Osteocyte (in vitro differentiated cells): Measurements from ENCODE around the gene GPC3. TPM values are rescaled to one million over a fixed set of nuclear protein-coding genes. Genes with fewer than 3 reads are reported as not detected.

Experiments
- DNase-seq: peaks from one replicate; pipeline ENCODE4 v3.0.0; 2021; ENCODE audit warnings: mixed read lengths; ENCODE audit not compliant: unreplicated experiment; ENCODE audit errors: extremely low spot score
- H3K27ac Mint-ChIP-seq: one replicate; pipeline ENCODE4 v1.8.0; 2021; ENCODE audit warnings: mild to moderate bottlenecking, mixed read lengths; ENCODE audit not compliant: unreplicated experiment
- H3K27me3 Mint-ChIP-seq: one replicate; pipeline ENCODE4 v1.8.0; 2021; ENCODE audit warnings: mixed read lengths; ENCODE audit not compliant: unreplicated experiment
- H3K36me3 Mint-ChIP-seq: one replicate; pipeline ENCODE4 v1.8.0; 2021; ENCODE audit warnings: mixed read lengths; ENCODE audit not compliant: unreplicated experiment
- H3K4me1 Mint-ChIP-seq: one replicate; pipeline ENCODE4 v1.8.0; 2021; ENCODE audit warnings: mixed read lengths; ENCODE audit not compliant: unreplicated experiment
- H3K4me3 Mint-ChIP-seq: one replicate; pipeline ENCODE4 v1.8.0; 2021; ENCODE audit warnings: mild to moderate bottlenecking, moderate library complexity, mixed read lengths; ENCODE audit not compliant: unreplicated experiment
- H3K9me3 Mint-ChIP-seq: one replicate; pipeline ENCODE4 v1.8.0; 2021; ENCODE audit warnings: mixed read lengths; ENCODE audit not compliant: unreplicated experiment
- total RNA-seq: library from RNA; stranded (reverse); gene quantifications from 2 replicates; pipeline ENCODE4 v1.2.1, GENCODE V29; 2021
- TF ChIP-seq, protein P1 (sequence below): fragments of 200-600 bp; sonication (generic); IDR thresholded peaks from 2 replicates; pipeline ENCODE4 v1.5.0; 2021; ENCODE audit warnings: antibody characterized with exemption, mild to moderate bottlenecking, moderate library complexity

Gene GPC3
- total RNA-seq, 1 donor from 2014 or later, result 19.6 TPM

DNA sequence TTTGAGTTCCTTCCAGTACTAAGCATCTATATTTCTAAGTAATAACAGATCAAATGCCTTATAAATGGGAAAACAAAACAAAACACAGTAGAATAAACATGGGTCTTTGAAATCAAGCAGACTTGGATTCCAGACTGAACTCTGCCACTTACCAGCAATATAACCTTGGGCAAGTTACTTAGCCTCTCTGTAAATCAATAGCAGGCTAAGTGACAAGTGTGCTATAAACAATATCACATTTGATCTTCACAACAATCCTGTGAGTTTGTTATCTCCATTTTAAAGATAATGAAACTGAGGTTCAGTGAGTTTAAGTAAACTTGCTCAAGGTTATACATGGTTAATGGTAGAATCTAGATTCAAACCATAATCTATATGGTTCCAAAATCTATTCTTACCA, 165.8 kb downstream of the GPC3 start:
- Mint-ChIP-seq H3K4me3 (no peak overlapping the region), H3K4me1 (peaks cover 29% of the 10 kb centered on the region), H3K27ac (no peak overlapping the region), H3K27me3 (no peaks in the 10 kb centered on the region), H3K36me3 (no peaks in the 10 kb centered on the region), H3K9me3 (no peaks in the 10 kb centered on the region)
- DNase-seq, result no peak
- TF ChIP-seq, protein P1, sequence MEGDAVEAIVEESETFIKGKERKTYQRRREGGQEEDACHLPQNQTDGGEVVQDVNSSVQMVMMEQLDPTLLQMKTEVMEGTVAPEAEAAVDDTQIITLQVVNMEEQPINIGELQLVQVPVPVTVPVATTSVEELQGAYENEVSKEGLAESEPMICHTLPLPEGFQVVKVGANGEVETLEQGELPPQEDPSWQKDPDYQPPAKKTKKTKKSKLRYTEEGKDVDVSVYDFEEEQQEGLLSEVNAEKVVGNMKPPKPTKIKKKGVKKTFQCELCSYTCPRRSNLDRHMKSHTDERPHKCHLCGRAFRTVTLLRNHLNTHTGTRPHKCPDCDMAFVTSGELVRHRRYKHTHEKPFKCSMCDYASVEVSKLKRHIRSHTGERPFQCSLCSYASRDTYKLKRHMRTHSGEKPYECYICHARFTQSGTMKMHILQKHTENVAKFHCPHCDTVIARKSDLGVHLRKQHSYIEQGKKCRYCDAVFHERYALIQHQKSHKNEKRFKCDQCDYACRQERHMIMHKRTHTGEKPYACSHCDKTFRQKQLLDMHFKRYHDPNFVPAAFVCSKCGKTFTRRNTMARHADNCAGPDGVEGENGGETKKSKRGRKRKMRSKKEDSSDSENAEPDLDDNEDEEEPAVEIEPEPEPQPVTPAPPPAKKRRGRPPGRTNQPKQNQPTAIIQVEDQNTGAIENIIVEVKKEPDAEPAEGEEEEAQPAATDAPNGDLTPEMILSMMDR, result no peak

DNA sequence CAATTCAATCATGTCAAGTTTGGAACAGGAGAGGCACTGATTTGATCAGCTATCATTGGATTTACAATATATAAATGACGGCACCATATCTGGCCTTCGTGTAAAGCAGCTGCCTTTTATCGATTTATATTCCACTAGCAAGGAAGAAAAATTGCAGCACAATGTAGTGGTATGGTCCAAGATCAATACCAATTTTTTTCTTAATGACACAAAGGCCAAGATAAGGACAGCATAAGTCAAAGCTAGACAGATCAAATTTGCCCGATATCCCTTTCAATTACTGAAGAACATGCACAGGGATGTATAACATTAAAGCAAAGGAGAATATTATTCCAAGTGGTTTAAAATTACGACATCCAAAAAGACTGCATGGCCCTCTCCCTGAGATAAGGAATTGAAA, 167.4 kb downstream of the GPC3 start:
- H3K36me3 Mint-ChIP-seq, result no peaks in the 10 kb centered on the region
- H3K4me3 Mint-ChIP-seq, result no peak overlapping the region
- no peaks in the 10 kb centered on the region for H3K9me3 Mint-ChIP-seq
- no peak for DNase-seq
- TF ChIP-seq, protein P1, result no peak
- peaks cover 43% of the 10 kb centered on the region for H3K4me1 Mint-ChIP-seq
- H3K27me3 Mint-ChIP-seq, result no peaks in the 10 kb centered on the region
- no peak overlapping the region for H3K27ac Mint-ChIP-seq

DNA sequence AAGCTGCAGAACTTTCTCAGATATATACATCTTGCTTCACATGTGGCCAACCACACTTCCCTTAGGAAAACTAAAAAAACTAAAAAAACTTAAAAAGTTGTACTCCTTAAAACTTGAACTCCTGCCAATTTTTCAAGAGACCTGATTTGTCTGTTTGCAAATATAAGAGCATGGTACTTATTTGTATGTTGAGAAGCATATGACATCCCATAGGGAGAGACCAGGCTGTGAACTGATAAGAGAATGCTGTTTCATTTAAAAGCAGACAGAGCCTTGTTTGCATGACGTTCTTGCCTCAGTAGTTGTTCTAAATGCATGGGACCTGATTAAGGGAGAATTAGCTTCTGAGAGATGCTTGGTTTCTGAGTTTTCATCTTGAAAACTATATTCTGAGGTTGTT, 169.9 kb downstream of the GPC3 start:
- Mint-ChIP-seq H3K4me1 (peaks cover 65% of the 10 kb centered on the region), H3K36me3 (no peaks in the 10 kb centered on the region), H3K27me3 (no peaks in the 10 kb centered on the region), H3K9me3 (no peaks in the 10 kb centered on the region), H3K27ac (peak overlapping the region; percentile 31), H3K4me3 (no peak overlapping the region)
- TF ChIP-seq, protein P1, result no peak
- no peak for DNase-seq

DNA sequence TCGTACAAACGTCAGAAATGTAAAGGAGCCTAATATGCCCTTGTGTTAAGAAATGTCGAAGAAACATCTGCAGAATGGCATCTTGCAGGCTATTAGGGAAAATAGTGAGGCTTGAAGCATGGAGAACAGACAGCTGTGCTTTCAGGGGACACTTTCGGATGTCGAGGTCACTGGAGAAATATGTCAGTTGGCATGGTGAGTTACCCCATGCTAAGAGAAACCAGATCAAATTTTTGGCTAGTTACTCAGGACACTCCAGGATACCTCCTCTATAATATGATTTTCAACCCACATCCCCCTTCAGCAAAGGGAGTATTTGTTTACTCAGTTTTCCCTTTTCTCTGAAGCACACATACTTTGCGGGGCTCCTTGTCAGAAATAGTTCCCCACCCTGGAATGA, 171.4 kb downstream of the GPC3 start:
- no peaks in the 10 kb centered on the region for H3K9me3 Mint-ChIP-seq
- H3K36me3 Mint-ChIP-seq, result no peaks in the 10 kb centered on the region
- H3K27ac Mint-ChIP-seq, result peak overlapping the region; percentile 83
- H3K4me3 Mint-ChIP-seq, result no peak overlapping the region
- no peak for DNase-seq
- TF ChIP-seq, protein P1, result no peak
- no peaks in the 10 kb centered on the region for H3K27me3 Mint-ChIP-seq
- peaks cover 52% of the 10 kb centered on the region for H3K4me1 Mint-ChIP-seq

DNA sequence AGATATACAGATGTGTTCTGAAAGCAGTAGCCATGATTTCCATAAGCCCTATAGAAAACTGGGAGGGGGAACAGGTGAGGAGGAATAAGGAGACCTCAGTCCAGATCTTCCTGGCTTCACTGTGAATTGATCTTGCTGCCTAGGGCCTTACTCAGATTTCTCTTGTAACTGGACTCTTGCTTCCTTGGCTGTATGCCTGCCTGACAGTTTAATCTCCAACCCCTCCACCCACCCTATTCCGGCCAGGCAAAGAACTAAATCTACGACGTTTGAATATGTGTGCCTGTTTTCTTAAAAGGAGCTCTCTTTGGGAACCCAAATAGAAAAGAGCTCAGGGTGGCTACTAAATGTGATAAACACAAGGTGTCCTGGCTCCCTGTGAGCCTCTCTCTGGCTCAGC, 173.0 kb downstream of the GPC3 start:
- Mint-ChIP-seq H3K27me3 (no peaks in the 10 kb centered on the region), H3K4me3 (peak overlapping the region; percentile 24), H3K27ac (peak overlapping the region; percentile 83), H3K4me1 (peaks cover 63% of the 10 kb centered on the region), H3K36me3 (no peaks in the 10 kb centered on the region), H3K9me3 (no peaks in the 10 kb centered on the region)
- no peak for DNase-seq
- TF ChIP-seq, protein P1, result no peak
